Measurements from ENCODE around the gene TGFB2.

DNA sequence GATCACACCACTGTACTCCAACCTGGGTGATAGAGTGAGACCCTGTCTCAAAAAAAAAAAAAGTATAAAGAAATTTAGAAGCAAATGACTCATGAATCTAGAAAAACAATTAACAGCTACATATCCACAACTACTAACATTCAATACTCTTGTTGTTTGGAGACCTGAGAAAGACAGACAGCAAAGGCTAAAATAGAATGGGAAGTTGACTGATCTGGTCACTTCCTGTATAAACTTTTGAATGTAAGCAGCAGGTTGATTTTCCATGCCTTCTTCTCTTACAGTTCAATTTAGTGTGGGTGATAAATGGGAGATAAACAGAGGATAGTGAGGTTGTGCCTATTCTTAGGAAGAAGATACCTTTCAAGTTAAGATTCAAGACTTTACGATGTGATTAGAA lies 85.2 kb downstream of the TGFB2 start:
- TF ChIP-seq, protein P1, sequence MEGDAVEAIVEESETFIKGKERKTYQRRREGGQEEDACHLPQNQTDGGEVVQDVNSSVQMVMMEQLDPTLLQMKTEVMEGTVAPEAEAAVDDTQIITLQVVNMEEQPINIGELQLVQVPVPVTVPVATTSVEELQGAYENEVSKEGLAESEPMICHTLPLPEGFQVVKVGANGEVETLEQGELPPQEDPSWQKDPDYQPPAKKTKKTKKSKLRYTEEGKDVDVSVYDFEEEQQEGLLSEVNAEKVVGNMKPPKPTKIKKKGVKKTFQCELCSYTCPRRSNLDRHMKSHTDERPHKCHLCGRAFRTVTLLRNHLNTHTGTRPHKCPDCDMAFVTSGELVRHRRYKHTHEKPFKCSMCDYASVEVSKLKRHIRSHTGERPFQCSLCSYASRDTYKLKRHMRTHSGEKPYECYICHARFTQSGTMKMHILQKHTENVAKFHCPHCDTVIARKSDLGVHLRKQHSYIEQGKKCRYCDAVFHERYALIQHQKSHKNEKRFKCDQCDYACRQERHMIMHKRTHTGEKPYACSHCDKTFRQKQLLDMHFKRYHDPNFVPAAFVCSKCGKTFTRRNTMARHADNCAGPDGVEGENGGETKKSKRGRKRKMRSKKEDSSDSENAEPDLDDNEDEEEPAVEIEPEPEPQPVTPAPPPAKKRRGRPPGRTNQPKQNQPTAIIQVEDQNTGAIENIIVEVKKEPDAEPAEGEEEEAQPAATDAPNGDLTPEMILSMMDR (conservative IDR thresholded peaks at IDR 0.05 in 1 of 2, IDR thresholded peaks at IDR 0.05 in 1 of 2; ENCODE audit: extremely low read depth in 1 of 2, insufficient read depth in 1 of 2, low read depth in 1 of 2, low read length in 2 of 2), result no peak
- TF ChIP-seq EZH2 (IDR thresholded peaks at IDR 0.05; ENCODE audit: borderline replicate concordance, low read length), result no peak

Data from mammary epithelial cell (primary cell).